ENCODE measurements around the gene BHLHE41.

Gene BHLHE41

DNA sequence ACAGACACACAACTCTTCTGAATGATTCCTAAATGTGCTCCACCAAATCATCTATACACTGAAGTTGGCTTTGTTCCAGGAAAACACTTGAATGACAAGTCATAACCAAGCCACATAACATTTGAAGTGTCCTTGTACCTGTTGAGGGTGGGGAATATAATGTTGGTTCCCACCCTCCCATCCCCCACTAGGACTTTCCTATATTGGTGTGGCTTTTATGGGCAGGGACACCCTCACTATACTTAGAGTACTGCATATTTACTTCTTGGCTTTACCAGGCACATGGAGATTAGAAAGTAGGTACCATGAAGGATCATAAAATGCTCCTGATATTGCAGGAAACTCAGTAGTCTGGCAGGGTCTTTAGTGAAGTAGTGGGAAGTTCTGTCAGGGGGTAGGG lies 9.7 kb upstream of the BHLHE41 start:
- DNase-seq (ENCODE audit: low spot score): no peak

DNA sequence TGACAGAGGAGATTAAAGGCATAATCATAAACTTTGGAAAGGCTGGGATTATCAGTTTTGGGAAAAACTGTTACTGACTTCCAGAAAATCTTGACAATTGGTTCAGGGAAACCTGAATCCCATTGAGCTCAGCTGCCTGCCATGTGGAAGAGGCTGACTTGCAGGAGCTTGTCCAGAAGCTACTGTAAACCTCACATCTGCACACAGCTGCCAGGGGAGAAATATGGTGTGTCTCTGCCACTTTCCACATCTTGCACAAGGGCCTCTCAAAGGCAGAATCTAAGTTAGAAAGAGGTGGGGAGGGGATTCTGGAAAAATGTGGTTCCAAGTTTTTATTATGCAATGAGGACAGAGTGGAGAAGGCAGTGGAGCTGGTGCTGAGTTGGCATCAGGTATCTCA lies 8.7 kb upstream of the BHLHE41 start:
- no peak for DNase-seq (ENCODE audit: low spot score)

DNA sequence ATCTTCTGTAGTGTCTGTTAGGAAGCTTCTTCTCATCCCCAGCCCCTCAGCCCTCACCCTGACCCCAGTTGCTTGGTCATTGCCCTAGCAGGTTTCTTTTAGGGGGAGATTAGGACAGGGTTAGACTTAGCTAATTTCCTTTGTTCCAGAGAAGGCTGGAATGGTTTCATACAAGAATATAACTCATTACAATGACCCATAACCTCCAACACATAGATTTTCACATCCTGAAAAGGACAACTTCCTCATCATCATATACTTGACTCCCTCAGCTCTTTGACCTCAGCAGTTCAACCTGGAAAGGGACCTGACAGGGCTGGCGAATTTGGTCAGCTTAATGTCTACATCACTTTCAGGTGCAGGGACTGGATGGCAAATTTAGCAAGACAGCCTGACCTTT lies 8.0 kb upstream of the BHLHE41 start:
- DNase-seq (ENCODE audit: low spot score): no peak

DNA sequence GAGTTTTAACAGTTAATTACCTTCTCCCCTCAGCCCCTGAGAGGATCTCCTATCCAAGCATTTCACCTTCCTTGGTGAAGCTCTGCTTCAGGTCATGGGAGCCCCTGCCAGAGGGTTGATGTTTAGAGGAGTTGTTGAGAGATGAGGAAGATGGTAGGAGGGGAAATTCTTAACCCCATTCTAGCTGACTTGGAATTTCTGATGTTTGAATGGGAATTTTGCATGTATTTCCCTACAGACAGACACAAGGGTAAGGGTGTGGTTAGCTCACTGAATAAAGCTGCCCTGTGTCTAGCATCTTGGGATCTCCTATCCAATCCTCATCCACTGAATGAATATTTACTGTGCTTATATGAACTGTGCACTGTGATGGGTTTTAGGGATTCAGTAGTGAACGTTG lies 7.1 kb upstream of the BHLHE41 start:
- no peak for DNase-seq (ENCODE audit: low spot score)

DNA sequence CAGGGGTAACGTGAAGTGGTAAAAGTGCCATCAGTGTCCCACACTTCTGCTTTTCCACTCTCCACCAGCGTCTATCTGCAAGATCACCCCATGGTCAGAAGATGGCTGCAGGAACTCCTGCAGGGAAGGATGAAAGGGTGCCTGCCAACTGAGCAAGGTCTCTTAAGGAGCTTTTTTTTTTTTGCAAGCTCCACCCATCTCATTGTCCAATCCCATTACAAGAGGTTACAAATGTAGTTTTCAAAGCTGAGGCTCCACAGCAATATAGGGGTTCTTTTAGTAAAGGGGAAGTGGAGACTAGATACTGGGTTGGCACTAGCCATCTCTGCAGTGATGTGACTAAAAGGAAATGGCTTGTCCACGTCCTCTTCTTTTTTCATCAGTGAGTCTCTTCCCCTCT lies 5.9 kb upstream of the BHLHE41 start:
- no peak for DNase-seq (ENCODE audit: low spot score)

DNA sequence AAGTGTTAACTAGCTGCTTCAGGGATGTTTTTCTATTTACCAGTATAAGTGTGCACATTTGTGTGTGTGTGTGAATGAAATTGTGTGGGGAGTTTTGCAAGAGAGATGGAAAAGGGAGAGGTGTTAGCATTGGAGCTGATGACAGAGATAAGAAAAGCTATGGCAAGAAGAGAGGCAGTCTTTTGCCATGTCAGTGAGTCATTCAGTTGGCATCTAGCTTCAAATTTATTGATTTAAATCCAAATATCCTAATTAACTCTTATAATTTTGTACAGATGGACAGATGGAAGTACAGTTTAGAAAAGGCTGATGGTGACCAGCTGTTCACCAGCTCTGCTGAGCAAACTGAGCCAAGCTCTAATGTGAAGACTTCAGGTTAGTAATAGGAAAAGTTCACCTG lies 3.3 kb upstream of the BHLHE41 start:
- DNase-seq (ENCODE audit: low spot score): no peak

DNA sequence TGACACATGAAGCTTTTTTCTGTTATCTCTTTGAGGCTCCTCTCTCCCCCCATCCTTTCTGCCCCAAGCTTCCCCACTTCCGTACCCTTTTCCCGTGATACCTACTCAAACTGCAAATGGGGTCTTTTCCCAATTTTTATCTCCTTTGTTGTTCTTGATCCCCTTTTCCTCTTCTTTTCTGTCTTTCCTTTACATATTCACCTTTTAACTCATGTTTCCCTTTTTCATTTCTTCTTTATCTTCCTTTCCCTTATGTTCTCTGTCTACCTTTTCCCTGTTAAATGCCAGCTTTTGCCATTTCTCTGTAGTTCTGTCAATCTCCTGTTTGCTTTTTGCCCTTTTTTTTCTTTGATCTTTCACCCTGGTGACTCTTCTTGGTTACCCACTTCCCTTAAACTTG lies 2.6 kb upstream of the BHLHE41 start:
- no peak for DNase-seq (ENCODE audit: low spot score)

DNA sequence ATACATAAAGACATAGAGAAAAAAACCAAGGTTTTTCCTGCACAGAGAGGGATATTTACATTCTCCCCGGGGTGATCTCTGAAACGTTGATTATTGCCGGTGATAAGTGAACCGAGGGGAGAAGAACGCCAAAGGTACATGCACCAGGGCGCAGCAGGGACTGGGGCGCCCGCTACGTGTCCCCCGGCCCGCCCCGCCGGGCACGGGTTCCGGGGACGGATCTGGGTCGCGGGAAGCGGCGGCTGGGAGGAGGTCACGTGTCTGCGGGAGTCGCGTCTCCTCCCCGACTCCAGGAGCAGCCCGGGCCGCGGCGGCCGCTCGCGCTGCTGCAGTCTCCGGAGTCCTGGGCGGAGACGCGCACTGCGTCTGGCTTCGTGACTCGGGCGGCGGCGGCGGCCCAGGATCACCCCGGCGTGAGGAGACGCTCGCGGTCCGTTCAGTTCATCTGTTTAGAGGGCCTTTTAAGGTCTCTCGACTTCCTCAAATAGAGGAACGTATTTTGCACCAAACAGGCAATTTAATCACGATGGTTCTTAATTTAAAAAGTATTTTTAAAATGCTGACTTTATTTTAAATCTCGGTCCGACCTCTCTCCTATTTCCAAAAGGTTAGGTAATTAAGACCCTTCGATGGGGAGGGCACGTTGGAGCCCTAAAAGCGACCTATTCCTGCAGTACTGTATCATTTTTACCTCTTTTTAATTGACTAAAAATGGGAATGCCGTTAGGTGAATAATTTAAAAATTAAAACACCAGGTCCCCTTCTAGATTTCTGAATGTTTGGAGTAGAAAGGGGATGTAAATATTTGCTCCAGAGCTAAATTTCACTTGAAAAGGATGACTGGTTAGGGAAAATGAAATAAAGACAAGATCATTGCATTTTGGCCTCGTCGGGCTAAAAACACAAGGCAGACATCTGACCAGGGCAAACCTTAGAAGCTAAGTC lies 1.8 kb upstream of the BHLHE41 start:
- peak; percentile 92 for DNase-seq (ENCODE audit: low spot score)

DNA sequence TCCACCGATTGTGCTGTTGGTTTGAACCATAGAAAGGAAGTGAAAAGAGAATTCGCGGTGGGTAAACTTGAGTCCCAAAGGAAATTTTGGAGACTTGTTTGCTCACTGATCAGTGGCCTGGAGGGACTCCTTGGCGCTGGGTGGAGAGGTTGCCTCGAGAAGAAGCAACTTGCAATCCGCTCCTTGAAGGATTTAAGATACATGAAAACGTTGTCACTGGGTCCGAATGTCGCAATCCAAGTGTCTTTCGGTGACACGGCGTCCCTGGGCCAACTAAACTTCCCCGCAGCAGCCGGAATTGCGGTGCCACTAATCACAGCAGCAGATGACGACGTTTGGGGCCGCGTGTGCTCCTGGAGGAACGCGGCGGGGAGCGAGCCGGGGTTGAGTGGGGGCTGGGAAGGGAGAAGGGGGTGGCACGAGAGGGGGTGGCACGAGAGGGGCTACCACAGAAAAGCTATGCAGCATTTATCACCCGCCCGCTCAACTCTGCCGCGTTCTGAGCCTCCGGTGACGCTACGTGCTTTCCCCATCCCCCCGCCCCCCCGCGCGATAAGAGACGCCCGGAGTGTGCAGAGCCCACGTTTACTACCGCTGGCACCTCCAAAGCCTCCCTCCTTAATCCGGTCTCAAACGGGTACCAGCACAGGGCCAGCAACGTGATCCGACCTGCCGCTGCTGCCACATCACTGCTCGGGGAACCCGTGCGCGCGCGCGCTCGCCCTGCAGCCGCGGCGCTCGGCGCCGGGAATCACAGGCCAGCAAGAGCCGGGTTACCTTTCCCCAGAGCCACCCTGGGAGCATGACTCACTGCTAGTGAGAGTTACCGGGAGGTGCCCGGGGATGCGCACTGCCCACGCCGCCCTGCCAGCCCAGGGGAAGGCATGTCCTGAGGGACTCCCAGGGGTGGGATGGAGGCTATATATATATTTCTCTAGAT lies 833 bp upstream of the BHLHE41 start:
- peak; percentile 86 for DNase-seq (ENCODE audit: low spot score)

DNA sequence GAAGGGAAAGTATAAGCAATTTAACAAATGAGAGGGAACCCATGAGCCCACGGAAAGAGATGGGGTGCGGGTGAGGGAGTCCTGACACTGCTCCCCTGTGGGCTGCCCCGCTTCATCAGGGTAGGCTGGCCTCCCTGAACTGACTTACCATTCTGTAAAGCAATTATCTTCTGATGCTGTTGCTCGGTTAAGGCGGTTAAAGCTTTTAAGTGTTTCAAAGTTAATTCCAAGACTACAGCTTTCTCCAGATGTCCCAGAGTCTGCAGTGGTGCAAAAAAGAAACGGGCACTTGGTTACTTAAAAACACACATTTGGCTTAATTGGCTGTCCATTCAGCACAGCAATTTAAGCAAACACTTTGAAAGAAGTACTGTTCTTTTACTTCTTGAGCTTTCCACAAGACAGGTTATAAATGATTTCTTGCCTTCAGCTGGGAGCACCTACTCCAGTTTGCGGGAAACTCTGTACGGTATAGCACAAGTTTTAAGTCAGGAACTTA lies 1.3 kb downstream of the BHLHE41 start:
- DNase-seq (ENCODE audit: low spot score): no peak

DNA sequence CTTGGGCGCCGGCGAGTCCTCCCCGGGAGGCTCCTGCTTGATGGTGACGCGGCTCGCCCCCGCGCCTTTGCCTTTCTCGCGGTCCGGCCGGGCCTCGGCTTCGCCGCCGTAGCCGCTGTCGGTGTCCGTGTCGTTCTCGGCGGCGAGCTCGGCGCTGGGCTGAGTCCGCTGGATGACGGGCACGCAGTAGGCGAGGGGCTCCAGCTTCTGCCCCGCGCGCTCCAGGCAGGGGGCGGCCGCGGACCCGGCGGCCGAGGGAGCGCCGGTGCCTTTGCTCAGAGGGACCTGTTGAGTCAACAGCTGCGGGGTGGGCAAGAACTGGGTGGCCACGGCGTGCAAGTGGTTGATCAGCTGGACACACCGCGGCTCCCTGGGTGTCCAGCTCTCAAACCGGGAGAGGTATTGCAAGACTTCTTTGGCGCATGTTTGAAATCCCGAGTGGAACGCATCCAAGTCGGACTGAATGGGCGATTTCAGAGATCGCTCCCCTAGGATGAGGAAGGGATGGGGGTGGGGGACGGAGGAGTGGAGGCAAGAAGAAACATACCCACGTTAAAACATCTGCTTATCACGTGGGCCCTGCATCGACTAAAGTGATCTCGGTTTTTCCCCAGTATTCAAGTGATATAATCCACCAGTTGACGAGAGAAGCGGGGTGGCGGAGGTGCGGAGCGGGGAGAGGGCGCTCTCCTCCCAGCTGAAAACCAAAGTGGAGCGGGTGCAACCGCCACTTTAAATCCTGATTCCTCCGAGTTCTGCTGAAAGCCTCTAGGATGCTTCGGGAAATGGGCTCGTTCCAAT lies 2.0 kb downstream of the BHLHE41 start:
- peak; percentile 85 for DNase-seq (ENCODE audit: low spot score)

DNA sequence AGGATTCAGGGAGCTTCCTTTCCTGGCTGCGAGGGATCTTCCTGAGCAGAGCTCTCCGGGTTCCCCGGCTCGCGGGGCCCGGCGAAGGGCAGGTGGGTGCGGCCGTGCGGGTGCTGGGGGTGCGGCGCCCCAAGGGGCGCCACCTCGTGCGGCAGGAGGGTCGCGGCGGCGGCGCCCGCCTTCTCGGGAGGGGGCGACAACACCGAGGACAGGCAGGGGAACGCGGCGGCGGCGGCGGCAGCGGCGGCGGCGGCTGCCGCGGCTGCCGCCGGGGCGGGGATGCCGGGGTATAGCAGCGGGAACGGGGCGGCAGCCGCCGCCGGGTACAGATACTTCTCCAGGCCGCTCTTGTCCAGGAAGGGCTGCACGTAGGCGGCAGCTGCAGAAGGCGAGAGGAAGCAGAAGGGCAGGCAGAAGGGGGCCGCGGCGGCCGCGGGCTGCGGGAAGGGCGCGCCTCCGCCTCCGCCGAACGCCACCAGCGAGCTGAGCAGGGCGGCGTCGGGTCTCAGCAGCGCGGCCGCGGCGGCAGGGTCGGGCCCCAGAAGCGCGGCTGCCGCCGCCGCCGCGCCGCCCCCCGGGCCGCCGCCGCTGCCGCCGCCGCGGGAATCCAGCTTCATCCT lies 2.7 kb downstream of the BHLHE41 start:
- DNase-seq (ENCODE audit: low spot score): no peak

DNA sequence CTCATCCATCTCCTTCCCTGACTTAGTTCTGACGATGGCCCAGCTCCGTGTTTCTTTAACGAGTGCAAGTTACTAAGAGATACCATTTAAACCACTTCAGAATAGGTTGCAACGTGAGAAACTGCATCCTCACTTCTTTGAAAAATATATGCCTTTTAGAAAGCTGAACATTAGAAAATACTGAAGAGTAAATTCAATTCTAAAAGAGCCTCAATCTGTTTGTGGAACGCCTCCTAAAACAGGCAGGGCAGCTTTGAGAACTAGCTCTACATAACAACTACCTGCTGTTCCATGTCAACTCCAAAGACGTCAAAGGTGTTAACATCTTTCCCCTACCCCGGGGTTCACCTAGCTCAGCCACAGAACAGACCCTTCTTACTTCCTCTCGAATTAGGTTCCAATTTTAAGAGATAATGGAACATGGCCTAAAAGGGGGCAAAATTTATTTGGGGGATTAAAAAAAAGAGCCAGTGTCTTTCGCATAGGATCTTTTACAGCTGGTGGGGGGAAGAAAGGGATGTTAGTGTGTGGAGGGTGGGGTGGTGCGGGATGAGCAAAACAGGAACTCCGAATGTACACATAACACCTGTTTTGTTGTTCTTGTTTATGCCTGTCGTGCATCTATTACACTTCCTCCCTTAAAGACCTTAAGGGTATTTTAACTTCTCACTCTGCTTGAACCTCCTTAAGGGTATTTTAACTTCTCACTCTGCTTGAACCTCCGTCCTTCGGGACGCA lies 3.3 kb downstream of the BHLHE41 start:
- DNase-seq (ENCODE audit: low spot score): no peak

DNA sequence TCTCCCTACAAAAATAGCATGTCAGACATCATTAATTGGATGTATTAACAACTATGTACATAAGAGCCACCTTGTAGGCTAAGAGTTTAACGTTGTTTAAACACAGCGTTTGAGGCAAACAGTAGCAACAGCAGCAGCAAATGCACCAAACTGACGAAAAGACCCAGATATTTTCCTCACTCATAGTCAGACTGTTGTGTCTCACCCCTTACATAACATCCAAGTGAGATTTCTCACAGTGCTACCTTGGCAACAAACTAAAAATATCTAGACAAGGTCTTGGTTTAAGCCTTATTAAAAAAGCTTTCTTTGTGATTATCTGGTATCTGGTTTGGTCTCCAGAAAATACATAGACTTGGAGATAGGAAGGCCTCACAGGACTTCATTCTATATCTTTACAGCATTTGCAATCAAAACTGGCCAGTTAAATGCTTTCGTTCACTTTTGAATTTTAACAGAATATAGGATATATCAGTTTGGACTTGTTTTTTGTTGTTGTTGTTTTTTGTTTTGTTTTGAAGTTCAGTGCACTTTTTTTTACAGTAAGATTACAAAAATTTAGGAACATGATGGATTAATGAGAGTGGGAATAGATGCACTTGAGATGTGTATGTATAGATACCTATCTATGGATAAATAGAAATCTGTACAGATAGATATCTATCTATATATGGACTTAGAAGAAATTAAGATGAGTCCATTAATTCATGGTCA lies 4.1 kb downstream of the BHLHE41 start:
- DNase-seq (ENCODE audit: low spot score): peak; percentile 65

DNA sequence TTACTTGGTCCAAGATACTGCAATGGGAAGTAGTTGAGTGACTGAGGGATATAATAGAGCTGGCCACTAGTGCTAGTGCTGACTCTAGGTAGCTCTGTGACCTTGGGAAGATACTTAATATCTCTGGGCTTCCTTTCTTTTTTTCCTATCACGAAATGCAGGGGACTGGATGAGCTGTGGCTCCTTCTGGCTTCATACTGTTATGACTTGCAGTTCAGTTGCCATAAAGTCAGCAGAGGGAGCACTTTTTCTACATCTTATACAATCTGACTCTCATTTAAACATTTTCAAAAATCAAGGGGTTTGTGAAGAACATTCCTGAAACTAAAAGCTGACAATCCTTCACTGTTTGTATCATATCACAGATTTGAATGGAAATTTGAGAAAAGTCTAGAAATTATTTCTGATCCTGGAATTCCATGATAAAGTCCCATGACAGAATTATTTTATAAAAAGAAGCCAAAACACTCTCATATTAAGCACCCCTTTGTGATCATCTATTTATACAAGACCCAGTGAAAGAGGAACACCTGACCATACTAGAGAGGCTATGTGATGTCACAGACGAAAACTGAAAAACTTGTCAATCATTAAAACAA lies 5.3 kb downstream of the BHLHE41 start:
- DNase-seq (ENCODE audit: low spot score): peak; percentile 85

DNA sequence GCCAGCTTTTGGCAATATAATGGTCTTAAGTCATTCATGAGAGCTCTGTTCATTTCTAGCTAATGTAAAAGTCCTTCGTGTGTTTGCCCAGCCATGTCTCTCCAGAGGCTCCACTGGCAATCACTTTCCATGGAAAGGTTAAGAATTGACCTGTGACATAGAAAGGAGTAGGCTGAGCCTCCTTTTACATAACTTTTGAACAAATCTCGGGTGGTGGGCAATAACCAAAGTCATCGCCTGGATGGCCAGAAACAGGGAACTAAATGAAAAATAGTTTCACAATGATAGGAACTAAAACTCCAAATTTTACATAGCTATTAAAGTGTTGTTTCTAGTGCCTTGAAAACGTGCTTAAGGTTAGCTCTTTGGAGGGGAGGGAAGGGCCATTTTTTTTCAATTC lies 6.5 kb downstream of the BHLHE41 start:
- no peak for DNase-seq (ENCODE audit: low spot score)

DNA sequence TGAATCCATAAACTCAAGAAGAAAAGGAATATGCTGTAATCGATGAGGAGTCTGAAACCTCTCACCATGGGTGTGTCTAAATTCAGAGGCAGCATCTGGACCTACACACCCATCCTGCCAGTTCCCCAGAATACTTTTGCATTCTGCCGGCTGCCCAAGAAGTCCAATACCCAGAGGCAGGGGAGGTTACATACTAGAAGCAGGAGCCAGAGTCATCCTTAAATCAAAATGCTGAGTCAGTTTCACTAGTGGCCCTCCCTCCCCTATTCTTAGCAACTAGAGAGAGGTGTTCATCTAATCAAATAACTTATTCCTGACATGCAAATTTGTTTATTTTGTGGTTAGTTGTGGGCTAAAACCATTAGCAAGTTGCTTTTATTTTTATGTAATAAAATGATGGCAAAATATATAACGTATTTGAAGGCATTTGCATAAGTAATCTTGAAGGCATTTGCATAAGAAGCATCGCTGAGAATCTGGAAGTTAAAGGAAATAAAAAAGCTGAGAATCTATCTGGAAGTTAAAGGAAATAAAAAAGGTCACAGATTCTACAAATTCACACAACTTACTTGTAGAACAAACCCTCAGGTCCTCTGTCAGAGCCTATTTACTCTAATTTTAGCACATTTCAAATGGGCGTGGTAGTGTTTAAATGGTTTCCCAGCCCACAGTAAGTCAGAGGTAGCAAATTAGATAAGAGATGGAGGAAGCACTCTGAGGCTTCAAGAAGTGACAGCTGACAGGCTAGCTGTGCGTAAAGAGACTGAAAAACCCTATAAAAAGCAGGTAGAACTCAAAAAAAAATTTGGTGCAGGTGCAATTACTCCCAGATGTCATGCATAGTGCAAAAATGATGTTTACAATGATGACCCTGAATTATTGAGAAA lies 7.8 kb downstream of the BHLHE41 start:
- peak; percentile 81 for DNase-seq (ENCODE audit: low spot score)

DNA sequence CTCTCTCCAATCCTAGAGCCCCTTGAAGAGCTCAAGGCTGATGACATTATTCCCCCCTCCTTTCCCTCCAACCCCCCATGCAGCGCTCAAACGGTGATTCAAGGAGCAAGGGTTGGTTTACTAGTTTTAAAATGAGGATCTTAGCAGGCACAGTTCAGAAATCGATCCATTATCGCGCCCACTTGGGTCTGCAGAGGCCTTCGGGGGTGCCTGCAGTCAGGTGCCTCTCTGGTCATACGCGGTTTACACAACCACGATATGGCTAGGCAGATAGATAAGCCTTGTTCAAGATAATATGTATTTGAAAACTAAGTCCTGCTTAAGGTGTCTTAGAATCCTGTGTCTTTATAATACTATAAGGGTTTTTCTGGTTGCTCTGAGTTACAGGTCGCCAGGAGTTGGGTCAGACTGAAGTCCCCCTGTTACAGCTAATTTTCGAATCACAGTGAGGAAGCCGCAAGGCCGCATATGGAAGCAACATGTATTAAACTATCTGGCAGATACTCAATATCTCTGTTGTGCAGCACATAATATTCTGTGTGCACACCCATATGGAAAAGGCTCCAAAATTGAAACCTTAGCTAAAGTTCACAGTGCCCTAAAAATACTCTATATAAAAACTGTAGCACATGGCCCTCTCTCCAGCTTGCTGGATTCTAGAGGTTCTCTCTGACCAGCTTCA lies 10.0 kb downstream of the BHLHE41 start:
- no peak for DNase-seq (ENCODE audit: low spot score)

All from putamen (tissue), 1 donor.